ENCODE measurements around the gene TUSC2.

Gene TUSC2

GRCh38 chr3:50336452-50337174 lies 8.6 kb upstream of the TUSC2 start:
- Histone ChIP-seq H3K27me3 (ENCODE audit: control insufficient read depth, insufficient read depth, low read length, poor library complexity, severe bottlenecking) (peaks cover 40% of the 10 kb centered on the region), H3K27ac (ENCODE audit: insufficient read depth, low read depth, low read length, poor library complexity, severe bottlenecking) (peak overlapping the region; percentile 86), H3K36me3 (ENCODE audit: control insufficient read depth, insufficient read depth, low read length) (peaks cover 9% of the 10 kb centered on the region), H3K9me3 (ENCODE audit: control insufficient read depth, low read length) (no peaks in the 10 kb centered on the region), H3K4me3 (ENCODE audit: insufficient read depth, low read depth, low read length) (peak overlapping the region; percentile 61), H3K4me1 (ENCODE audit: control insufficient read depth, insufficient read depth, low read length) (peaks cover 13% of the 10 kb centered on the region)
- WGBS, 2 experiments = 0 to 1% methylated on average over 31 of the region's 31 CpGs

- H3K9me3 ChIP-seq (ENCODE audit: control insufficient read depth, low read length) = no peaks in the 10 kb centered on the region
- peaks cover 13% of the 10 kb centered on the region for H3K4me1 ChIP-seq (ENCODE audit: control insufficient read depth, insufficient read depth, low read length)
- 92% methylated on average over 5 of the region's 5 CpGs for WGBS, 2 experiments
- H3K36me3 ChIP-seq (ENCODE audit: control insufficient read depth, insufficient read depth, low read length) = peaks cover 30% of the 10 kb centered on the region
- H3K27me3 ChIP-seq (ENCODE audit: control insufficient read depth, insufficient read depth, low read length, poor library complexity, severe bottlenecking) = peaks cover 19% of the 10 kb centered on the region
- H3K27ac ChIP-seq (ENCODE audit: insufficient read depth, low read depth, low read length, poor library complexity, severe bottlenecking) = no peak overlapping the region
- no peak overlapping the region for H3K4me3 ChIP-seq (ENCODE audit: insufficient read depth, low read depth, low read length)
These were observed 6.5 kb upstream of the TUSC2 start for GRCh38 chr3:50334339-50335075.

- Histone ChIP-seq H3K36me3 (ENCODE audit: control insufficient read depth, insufficient read depth, low read length) (peaks cover 34% of the 10 kb centered on the region), H3K4me3 (ENCODE audit: insufficient read depth, low read depth, low read length) (no peak overlapping the region), H3K9me3 (ENCODE audit: control insufficient read depth, low read length) (no peaks in the 10 kb centered on the region), H3K4me1 (ENCODE audit: control insufficient read depth, insufficient read depth, low read length) (peaks cover 13% of the 10 kb centered on the region), H3K27ac (ENCODE audit: insufficient read depth, low read depth, low read length, poor library complexity, severe bottlenecking) (no peak overlapping the region), H3K27me3 (ENCODE audit: control insufficient read depth, insufficient read depth, low read length, poor library complexity, severe bottlenecking) (peaks cover 12% of the 10 kb centered on the region)
- whole genome bisulfite sequencing, 2 experiments = 94% methylated on average over 12 of the region's 12 CpGs
These were observed 5.8 kb upstream of the TUSC2 start for GRCh38 chr3:50333744-50334328.

GRCh38 chr3:50331364-50331907 lies 3.4 kb upstream of the TUSC2 start:
- Histone ChIP-seq H3K9me3 (ENCODE audit: control insufficient read depth, low read length) (no peaks in the 10 kb centered on the region), H3K36me3 (ENCODE audit: control insufficient read depth, insufficient read depth, low read length) (peaks cover 34% of the 10 kb centered on the region), H3K27me3 (ENCODE audit: control insufficient read depth, insufficient read depth, low read length, poor library complexity, severe bottlenecking) (no peaks in the 10 kb centered on the region), H3K27ac (ENCODE audit: insufficient read depth, low read depth, low read length, poor library complexity, severe bottlenecking) (no peak overlapping the region), H3K4me1 (ENCODE audit: control insufficient read depth, insufficient read depth, low read length) (peaks cover 9% of the 10 kb centered on the region), H3K4me3 (ENCODE audit: insufficient read depth, low read depth, low read length) (no peak overlapping the region)
- WGBS, 2 experiments = 96 to 98% methylated on average over 19 of the region's 19 CpGs

GRCh38 chr3:50330330-50330729 lies 2.3 kb upstream of the TUSC2 start:
- Histone ChIP-seq H3K4me3 (ENCODE audit: insufficient read depth, low read depth, low read length) (no peak overlapping the region), H3K4me1 (ENCODE audit: control insufficient read depth, insufficient read depth, low read length) (peaks cover 3% of the 10 kb centered on the region), H3K27ac (ENCODE audit: insufficient read depth, low read depth, low read length, poor library complexity, severe bottlenecking) (no peak overlapping the region), H3K27me3 (ENCODE audit: control insufficient read depth, insufficient read depth, low read length, poor library complexity, severe bottlenecking) (no peaks in the 10 kb centered on the region), H3K9me3 (ENCODE audit: control insufficient read depth, low read length) (no peaks in the 10 kb centered on the region), H3K36me3 (ENCODE audit: control insufficient read depth, insufficient read depth, low read length) (peaks cover 37% of the 10 kb centered on the region)
- 96% methylated on average over 10 of the region's 10 CpGs for WGBS, 2 experiments

GRCh38 chr3:50327129-50327528 lies 894 bp downstream of the TUSC2 start:
- Histone ChIP-seq H3K4me1 (ENCODE audit: control insufficient read depth, insufficient read depth, low read length) (peaks cover 14% of the 10 kb centered on the region), H3K27me3 (ENCODE audit: control insufficient read depth, insufficient read depth, low read length, poor library complexity, severe bottlenecking) (no peaks in the 10 kb centered on the region), H3K4me3 (ENCODE audit: insufficient read depth, low read depth, low read length) (peak overlapping the region; percentile 87), H3K9me3 (ENCODE audit: control insufficient read depth, low read length) (no peaks in the 10 kb centered on the region), H3K36me3 (ENCODE audit: control insufficient read depth, insufficient read depth, low read length) (peaks cover 33% of the 10 kb centered on the region), H3K27ac (ENCODE audit: insufficient read depth, low read depth, low read length, poor library complexity, severe bottlenecking) (no peak overlapping the region)
- WGBS, 2 experiments = 83 to 84% methylated on average over 4 of the region's 4 CpGs

GRCh38 chr3:50326182-50326541 lies 1.9 kb downstream of the TUSC2 start:
- 92 to 95% methylated on average over 8 of the region's 8 CpGs for WGBS, 2 experiments
- Histone ChIP-seq H3K27ac (ENCODE audit: insufficient read depth, low read depth, low read length, poor library complexity, severe bottlenecking) (no peak overlapping the region), H3K36me3 (ENCODE audit: control insufficient read depth, insufficient read depth, low read length) (peaks cover 24% of the 10 kb centered on the region), H3K9me3 (ENCODE audit: control insufficient read depth, low read length) (no peaks in the 10 kb centered on the region), H3K27me3 (ENCODE audit: control insufficient read depth, insufficient read depth, low read length, poor library complexity, severe bottlenecking) (no peaks in the 10 kb centered on the region), H3K4me1 (ENCODE audit: control insufficient read depth, insufficient read depth, low read length) (peaks cover 17% of the 10 kb centered on the region), H3K4me3 (ENCODE audit: insufficient read depth, low read depth, low read length) (no peak overlapping the region)

- 96% methylated on average over 11 of the region's 11 CpGs for WGBS, 2 experiments
- no peaks in the 10 kb centered on the region for H3K27me3 ChIP-seq (ENCODE audit: control insufficient read depth, insufficient read depth, low read length, poor library complexity, severe bottlenecking)
- H3K4me3 ChIP-seq (ENCODE audit: insufficient read depth, low read depth, low read length) = no peak overlapping the region
- no peaks in the 10 kb centered on the region for H3K9me3 ChIP-seq (ENCODE audit: control insufficient read depth, low read length)
- H3K27ac ChIP-seq (ENCODE audit: insufficient read depth, low read depth, low read length, poor library complexity, severe bottlenecking) = no peak overlapping the region
- peaks cover 17% of the 10 kb centered on the region for H3K4me1 ChIP-seq (ENCODE audit: control insufficient read depth, insufficient read depth, low read length)
- H3K36me3 ChIP-seq (ENCODE audit: control insufficient read depth, insufficient read depth, low read length) = peaks cover 18% of the 10 kb centered on the region
These were observed 2.4 kb downstream of the TUSC2 start for GRCh38 chr3:50325497-50326181.

- 96 to 100% methylated on average over 2 of the region's 2 CpGs for WGBS, 2 experiments
- peaks cover 13% of the 10 kb centered on the region for H3K36me3 ChIP-seq (ENCODE audit: control insufficient read depth, insufficient read depth, low read length)
- no peak overlapping the region for H3K27ac ChIP-seq (ENCODE audit: insufficient read depth, low read depth, low read length, poor library complexity, severe bottlenecking)
- no peak overlapping the region for H3K4me3 ChIP-seq (ENCODE audit: insufficient read depth, low read depth, low read length)
- H3K4me1 ChIP-seq (ENCODE audit: control insufficient read depth, insufficient read depth, low read length) = peaks cover 22% of the 10 kb centered on the region
- H3K9me3 ChIP-seq (ENCODE audit: control insufficient read depth, low read length) = no peaks in the 10 kb centered on the region
- no peaks in the 10 kb centered on the region for H3K27me3 ChIP-seq (ENCODE audit: control insufficient read depth, insufficient read depth, low read length, poor library complexity, severe bottlenecking)
These were observed 2.9 kb downstream of the TUSC2 start for GRCh38 chr3:50325113-50325480.
